Type B pancreatic cell (in vitro differentiated cells): ENCODE measurements around the gene DDC. TPM values are rescaled to one million over a fixed set of nuclear protein-coding genes. Genes with fewer than 3 reads are reported as not detected.

Experiments used
- DNase-seq: peaks from one replicate; pipeline ENCODE4 v3.0.0; 2021; ENCODE audit warnings: mixed read lengths; ENCODE audit not compliant: unreplicated experiment; ENCODE audit errors: extremely low spot score
- H3K27ac Mint-ChIP-seq: 2 replicates; pipeline ENCODE4 v1.8.0; 2021; ENCODE audit warnings: mild to moderate bottlenecking, mixed read lengths
- H3K27me3 Mint-ChIP-seq: 2 replicates; pipeline ENCODE4 v1.8.0; 2021; ENCODE audit warnings: mixed read lengths
- H3K36me3 Mint-ChIP-seq: 2 replicates; pipeline ENCODE4 v1.8.0; 2021; ENCODE audit warnings: mixed read lengths
- H3K4me1 Mint-ChIP-seq: one replicate; pipeline ENCODE4 v1.8.0; 2021; ENCODE audit warnings: mixed read lengths; ENCODE audit not compliant: unreplicated experiment
- H3K4me3 Mint-ChIP-seq: 2 replicates; pipeline ENCODE4 v1.8.0; 2021; ENCODE audit warnings: mild to moderate bottlenecking, mixed read lengths
- H3K9me3 Mint-ChIP-seq: 2 replicates; pipeline ENCODE4 v1.8.0; 2021; ENCODE audit warnings: mixed read lengths
- total RNA-seq: library from RNA; stranded (reverse); gene quantifications from 2 replicates; pipeline ENCODE4 v1.2.1, GENCODE V29; 2021; ENCODE audit warnings: low replicate concordance
- TF ChIP-seq, protein P1 (sequence below): fragments of 200-600 bp; sonication (generic); conservative IDR thresholded peaks from 2 replicates; pipeline ENCODE4 v1.5.0; 2021; ENCODE audit warnings: antibody characterized with exemption, mild to moderate bottlenecking

Gene DDC
- total RNA-seq, 1 donor from 2014 or later, result 29.9 TPM

DNA sequence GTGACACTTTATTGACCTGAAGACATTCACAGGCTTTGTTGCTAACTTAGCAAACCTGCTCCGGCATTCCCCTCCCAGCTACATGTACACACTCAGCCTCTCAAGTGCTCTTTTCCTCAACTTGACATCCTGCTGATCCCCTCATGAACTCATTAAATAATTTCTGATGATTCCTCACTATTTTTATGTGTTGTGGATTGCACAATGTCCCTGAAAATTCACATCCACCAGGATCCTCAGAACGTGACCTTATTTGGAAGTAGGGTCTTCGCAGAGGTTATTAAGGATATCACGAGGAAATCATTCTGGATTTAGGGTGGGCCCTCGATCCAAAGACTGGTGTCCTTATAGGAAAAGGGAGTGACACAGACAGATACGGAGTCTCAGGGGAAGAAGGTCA lies 142.3 kb downstream of the DDC start:
- no peak for DNase-seq
- Mint-ChIP-seq H3K36me3 (no peaks in the 10 kb centered on the region), H3K27me3 (no peaks in the 10 kb centered on the region), H3K4me1 (no peaks in the 10 kb centered on the region), H3K27ac (no peak overlapping the region), H3K4me3 (no peak overlapping the region), H3K9me3 (no peaks in the 10 kb centered on the region)
- TF ChIP-seq, protein P1, sequence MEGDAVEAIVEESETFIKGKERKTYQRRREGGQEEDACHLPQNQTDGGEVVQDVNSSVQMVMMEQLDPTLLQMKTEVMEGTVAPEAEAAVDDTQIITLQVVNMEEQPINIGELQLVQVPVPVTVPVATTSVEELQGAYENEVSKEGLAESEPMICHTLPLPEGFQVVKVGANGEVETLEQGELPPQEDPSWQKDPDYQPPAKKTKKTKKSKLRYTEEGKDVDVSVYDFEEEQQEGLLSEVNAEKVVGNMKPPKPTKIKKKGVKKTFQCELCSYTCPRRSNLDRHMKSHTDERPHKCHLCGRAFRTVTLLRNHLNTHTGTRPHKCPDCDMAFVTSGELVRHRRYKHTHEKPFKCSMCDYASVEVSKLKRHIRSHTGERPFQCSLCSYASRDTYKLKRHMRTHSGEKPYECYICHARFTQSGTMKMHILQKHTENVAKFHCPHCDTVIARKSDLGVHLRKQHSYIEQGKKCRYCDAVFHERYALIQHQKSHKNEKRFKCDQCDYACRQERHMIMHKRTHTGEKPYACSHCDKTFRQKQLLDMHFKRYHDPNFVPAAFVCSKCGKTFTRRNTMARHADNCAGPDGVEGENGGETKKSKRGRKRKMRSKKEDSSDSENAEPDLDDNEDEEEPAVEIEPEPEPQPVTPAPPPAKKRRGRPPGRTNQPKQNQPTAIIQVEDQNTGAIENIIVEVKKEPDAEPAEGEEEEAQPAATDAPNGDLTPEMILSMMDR, result no peak

DNA sequence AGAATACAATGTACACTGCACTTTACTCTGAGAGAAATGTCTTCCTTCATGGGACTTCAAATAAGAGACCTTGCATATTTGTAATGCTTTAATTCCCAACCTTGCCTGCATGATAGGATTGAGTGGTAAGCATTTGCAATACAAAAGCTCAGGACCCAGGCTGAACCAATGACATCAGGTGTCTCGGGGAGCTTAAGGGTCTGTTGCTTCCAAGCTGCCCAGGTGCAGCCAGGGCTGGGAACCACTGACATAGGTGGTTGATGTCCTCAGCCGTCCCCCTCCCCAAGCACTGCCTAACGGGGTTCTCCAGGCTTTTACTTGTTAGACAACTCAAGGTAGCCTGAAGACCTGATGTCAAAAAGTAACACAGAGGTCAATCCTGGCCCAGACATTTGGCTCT lies 144.2 kb downstream of the DDC start:
- H3K9me3 Mint-ChIP-seq, result no peaks in the 10 kb centered on the region
- no peak overlapping the region for H3K4me3 Mint-ChIP-seq
- TF ChIP-seq, protein P1, result no peak
- H3K27ac Mint-ChIP-seq, result no peak overlapping the region
- DNase-seq, result no peak
- H3K36me3 Mint-ChIP-seq, result no peaks in the 10 kb centered on the region
- H3K4me1 Mint-ChIP-seq, result no peaks in the 10 kb centered on the region
- H3K27me3 Mint-ChIP-seq, result no peaks in the 10 kb centered on the region

DNA sequence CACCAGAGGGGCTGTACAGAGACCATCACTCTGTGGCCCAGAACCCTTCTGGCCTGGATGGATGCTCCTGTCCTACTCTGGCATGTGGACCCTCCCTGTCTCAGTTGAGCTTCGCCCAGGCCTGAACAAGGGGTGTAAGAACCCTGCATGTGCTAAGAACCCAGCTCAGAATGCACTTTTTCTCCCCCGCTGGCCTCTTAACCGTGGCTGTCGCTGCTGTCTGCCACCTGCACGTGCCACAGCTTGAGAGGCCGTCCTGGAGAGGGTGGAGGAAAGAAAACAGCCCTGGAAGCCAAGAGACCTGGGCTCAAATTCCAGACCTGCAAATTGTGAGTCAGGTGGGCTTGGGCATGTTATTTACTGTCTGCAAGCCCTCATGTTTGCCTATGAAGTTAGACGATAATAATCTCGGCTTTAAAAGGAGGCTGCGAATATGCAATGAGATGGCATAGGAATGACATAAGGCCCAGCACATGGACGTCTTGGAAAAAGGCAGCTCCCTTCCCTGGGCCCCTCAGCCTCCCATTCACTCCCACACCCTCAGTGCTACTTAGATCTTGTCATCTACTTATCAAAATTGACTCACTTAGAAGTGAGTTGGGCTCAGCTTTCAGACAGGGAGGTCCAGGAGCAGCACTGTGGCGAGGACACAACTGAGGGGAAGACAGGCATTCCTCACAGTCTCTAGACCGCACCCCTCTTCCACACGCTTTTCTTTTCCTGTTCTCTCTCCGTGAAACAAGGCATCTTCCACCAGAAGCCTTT lies 146.5 kb downstream of the DDC start:
- peaks cover 3% of the 10 kb centered on the region for H3K27me3 Mint-ChIP-seq
- no peaks in the 10 kb centered on the region for H3K4me1 Mint-ChIP-seq
- no peaks in the 10 kb centered on the region for H3K9me3 Mint-ChIP-seq
- H3K4me3 Mint-ChIP-seq, result no peak overlapping the region
- H3K27ac Mint-ChIP-seq, result no peak overlapping the region
- TF ChIP-seq, protein P1, result no peak
- H3K36me3 Mint-ChIP-seq, result no peaks in the 10 kb centered on the region
- no peak for DNase-seq

DNA sequence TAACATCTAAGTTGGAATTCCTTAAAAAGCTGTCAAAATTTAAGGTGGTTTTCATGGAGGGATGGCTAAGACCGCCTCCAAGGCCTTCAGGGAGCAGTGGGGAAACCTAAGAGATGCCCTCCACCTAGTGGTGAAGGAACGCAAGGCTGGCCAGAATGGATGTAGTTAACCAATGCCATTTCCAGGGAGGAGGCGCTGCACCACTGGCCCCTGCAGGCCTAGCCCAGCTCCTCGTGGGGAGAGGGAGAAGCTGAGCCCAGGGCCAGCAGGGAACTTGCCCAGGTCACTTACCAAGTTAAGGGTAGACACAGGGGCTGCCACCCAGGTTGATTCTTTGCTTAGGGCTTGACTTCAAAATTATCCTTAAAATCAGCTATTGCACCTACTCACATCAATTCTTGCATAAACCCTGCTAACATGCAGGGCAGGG lies 147.1 kb downstream of the DDC start:
- Mint-ChIP-seq H3K4me1 (no peaks in the 10 kb centered on the region), H3K27me3 (peaks cover 3% of the 10 kb centered on the region), H3K27ac (no peak overlapping the region), H3K9me3 (no peaks in the 10 kb centered on the region), H3K36me3 (no peaks in the 10 kb centered on the region), H3K4me3 (no peak overlapping the region)
- no peak for DNase-seq
- TF ChIP-seq, protein P1, result peak; percentile 94

DNA sequence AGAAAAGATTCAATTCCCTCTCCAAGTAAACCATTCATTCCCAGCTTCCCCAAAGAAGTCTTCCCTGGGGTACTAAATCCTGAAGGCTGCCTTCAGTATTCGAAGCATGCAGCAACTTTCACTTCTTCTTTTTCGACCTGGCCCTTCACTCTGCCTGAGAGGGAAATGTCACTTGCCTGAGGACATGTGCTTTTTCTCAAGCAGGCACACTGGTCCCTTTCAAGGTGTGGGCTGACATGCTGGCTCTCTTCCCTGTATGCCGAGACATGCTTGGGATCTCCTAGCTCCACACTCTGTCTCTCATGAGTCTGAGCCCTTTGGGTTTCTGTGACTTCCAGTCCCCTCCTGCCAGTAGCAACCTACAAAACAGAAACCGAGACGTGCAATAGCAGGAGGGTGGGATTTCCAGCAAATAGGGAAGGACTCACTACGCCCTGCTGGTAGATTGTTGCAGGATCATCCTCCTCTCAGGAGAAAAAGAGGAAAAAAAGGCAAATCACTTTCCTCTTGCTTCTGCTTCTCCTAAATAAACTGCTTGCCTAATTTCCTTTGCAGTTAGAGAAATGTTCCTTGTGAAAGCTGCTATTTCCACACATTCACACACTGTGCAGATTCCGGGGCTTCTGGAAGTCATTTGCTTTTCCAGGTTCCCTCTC lies 148.6 kb downstream of the DDC start:
- DNase-seq, result no peak
- Mint-ChIP-seq H3K27me3 (peaks cover 3% of the 10 kb centered on the region), H3K4me3 (no peak overlapping the region), H3K4me1 (no peaks in the 10 kb centered on the region), H3K27ac (no peak overlapping the region), H3K9me3 (no peaks in the 10 kb centered on the region), H3K36me3 (no peaks in the 10 kb centered on the region)
- TF ChIP-seq, protein P1, result no peak
